NCI-H69 (cell line): ENCODE results near the gene ADCY10.
"Not testable (repeated sequence)": the region's sequence is repeated elsewhere in the genome, so short reads cannot be mapped to it uniquely, and the experiment has no call there.

Source experiments
- DNase-seq: peaks from one replicate; lab custom pipeline; 2025; lab: John Stamatoyannopoulos, UW

The ADCY10 gene

GRCh38 chr1:167860231-167860923, 53.6 kb downstream of the ADCY10 start:
- no peak for DNase-seq

- no peak for DNase-seq
These were observed 57.1 kb downstream of the ADCY10 start for GRCh38 chr1:167856711-167857418.

- no peak for DNase-seq
These were observed 59.8 kb downstream of the ADCY10 start for GRCh38 chr1:167854184-167854583.

- no peak for DNase-seq
These were observed 64.3 kb downstream of the ADCY10 start for GRCh38 chr1:167849666-167850065.

GRCh38 chr1:167842872-167843271, 71.1 kb downstream of the ADCY10 start:
- no peak for DNase-seq

GRCh38 chr1:167841530-167841929, 72.4 kb downstream of the ADCY10 start:
- DNase-seq = no peak

- no peak for DNase-seq
These were observed 74.9 kb downstream of the ADCY10 start for GRCh38 chr1:167839009-167839408.

- DNase-seq = no peak
These were observed 76.6 kb downstream of the ADCY10 start for GRCh38 chr1:167837326-167837725.

GRCh38 chr1:167836197-167836596, 77.7 kb downstream of the ADCY10 start:
- DNase-seq = no peak

GRCh38 chr1:167833904-167834303, 80.0 kb downstream of the ADCY10 start:
- DNase-seq = no peak

GRCh38 chr1:167832693-167833092, 81.2 kb downstream of the ADCY10 start:
- DNase-seq = no peak

- DNase-seq = not testable (repeated sequence)
These were observed 83.3 kb downstream of the ADCY10 start for GRCh38 chr1:167830668-167831067.

- DNase-seq = peak; percentile 13
These were observed 84.1 kb downstream of the ADCY10 start for GRCh38 chr1:167829868-167830267.

- DNase-seq = no peak
These were observed 87.8 kb downstream of the ADCY10 start for GRCh38 chr1:167826127-167826526.

- no peak for DNase-seq
These were observed 88.4 kb downstream of the ADCY10 start for GRCh38 chr1:167825419-167826079.

- DNase-seq = peak; percentile 8
These were observed 89.7 kb downstream of the ADCY10 start for GRCh38 chr1:167824163-167824794.

- DNase-seq = no peak
These were observed 91.8 kb downstream of the ADCY10 start for GRCh38 chr1:167821969-167822685.

GRCh38 chr1:167821356-167821685, 92.6 kb downstream of the ADCY10 start:
- no peak for DNase-seq

GRCh38 chr1:167820684-167821355, 93.1 kb downstream of the ADCY10 start:
- DNase-seq = no peak

GRCh38 chr1:167819849-167820683, 93.9 kb downstream of the ADCY10 start:
- DNase-seq = peak; percentile 84

- DNase-seq = no peak
These were observed 98.3 kb downstream of the ADCY10 start for GRCh38 chr1:167815650-167816049.
